Cerebellar cortex (tissue), 1 donor: ENCODE measurements around the gene PRDX6.
"Not testable (repeated sequence)": the region's sequence is repeated elsewhere in the genome, so short reads cannot be mapped to it uniquely, and the experiment has no call there.

Experiments
- DNase-seq: peaks from one replicate; pipeline ENCODE4 v3.0.0-alpha.2; 2015; ENCODE audit warnings: low spot score

PRDX6 gene

GRCh38 chr1:173499729-173500128 is 22.6 kb downstream of the PRDX6 start:
- DNase-seq: no peak

DNA sequence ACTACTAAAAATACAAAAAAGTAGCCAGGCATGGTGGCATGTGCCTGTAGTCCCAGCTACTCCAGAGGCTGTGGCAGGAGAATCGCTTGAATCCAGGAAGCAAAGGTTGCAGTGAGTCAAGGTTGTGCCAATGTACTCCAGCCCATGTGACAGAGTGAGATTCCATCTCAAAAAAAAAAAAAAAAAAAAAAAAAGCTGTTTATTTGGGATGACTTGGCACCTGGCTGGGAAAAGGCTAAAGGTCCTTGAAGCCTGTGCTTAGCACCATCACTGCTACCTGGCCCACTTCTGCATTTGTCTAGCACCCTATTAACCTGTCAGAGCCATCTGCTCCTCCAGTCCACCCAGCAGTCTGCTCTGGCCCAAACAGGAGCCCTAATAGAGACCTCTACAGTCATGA is 25.0 kb downstream of the PRDX6 start:
- no peak for DNase-seq

- DNase-seq: peak; percentile 69
Observed at GRCh38 chr1:173503391-173503790, 26.3 kb downstream of the PRDX6 start.

DNA sequence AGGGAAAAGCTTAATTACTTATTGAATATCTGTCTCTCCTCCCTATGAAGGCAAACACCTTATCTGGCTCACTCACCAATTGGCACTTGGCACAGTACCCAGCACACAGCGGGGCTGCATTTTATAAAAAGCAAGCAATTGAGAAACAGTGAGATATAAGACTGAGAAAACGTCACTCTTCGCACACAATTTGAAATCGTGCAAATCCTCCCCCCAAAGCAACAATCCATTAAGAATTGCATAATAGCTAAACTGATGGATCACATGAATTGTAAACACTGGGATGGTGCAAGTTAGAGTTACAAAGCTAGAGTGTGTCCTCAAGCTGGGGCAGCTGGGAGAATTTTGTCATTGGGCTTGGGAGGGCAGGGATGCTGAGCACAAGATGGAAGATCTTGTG is 27.1 kb downstream of the PRDX6 start:
- DNase-seq: peak; percentile 49

DNA sequence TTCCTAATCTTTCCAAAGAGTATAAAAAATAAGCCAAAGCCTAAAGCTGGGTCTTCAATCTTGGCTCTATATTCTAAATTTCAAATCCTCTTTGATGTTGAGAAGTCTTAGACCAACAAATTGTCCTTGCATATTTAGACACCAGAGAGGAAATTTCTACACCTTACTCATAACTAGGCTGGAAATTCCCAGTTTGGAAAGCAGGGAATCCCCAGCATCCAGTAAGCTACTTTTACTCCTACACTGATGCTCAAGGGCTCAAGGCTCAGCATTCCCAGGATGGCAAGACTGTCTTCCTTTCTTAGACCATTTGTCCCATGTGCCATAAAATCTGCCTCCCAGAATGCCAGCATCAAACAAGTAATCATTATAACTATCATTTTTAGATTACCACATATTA is 28.3 kb downstream of the PRDX6 start:
- DNase-seq: no peak

DNA sequence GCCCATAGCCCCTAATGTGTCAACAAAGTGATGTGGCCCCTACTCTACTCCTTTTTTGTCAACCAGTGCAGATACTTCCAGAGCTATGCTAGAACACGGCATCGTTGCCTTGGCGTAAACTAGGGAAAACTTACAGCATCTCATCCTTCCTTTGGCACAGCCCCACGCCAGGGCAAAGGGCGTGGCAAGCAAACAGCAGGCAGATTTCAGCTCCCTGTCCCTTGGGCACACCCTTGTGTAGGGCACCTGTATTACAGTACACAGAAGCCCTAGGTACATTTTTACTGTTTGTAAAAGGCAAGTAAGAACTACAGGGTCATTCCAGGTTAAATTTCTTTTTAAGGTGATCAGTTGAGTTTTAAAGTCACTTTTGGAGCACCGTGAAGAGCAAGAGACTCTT is 29.3 kb downstream of the PRDX6 start:
- DNase-seq: peak; percentile 37

DNA sequence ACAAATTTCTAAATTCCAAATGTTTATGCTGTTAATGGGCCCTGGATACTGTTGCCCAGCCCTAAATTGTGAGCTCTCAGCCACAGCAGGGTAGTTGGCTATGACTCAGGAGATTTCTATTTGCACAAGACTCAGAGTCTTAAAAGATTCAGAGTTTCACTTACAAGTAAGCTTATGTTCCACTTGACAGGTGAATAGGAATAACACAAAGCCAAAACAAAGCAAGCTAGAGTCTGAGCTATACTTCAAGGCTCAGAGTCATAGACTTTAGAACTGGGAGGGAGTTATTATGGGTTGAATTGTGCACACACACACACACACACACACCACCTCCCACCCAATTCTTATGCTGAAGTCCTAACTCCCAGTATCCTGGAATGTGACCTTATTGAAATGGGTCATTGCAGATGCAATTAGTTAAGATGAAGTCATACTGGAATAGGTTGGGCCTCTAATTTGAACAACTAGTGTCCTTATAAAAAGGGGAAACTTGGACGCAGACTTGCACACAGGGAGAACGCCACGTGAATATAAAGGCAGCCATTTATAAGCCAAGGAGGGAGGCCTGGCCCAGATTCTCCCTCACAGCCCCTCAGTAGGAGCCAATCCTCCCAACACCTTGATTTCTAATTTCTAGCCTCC is 30.2 kb downstream of the PRDX6 start:
- DNase-seq: peak; percentile 72

GRCh38 chr1:173507847-173508209 is 30.7 kb downstream of the PRDX6 start:
- peak; percentile 29 for DNase-seq

DNA sequence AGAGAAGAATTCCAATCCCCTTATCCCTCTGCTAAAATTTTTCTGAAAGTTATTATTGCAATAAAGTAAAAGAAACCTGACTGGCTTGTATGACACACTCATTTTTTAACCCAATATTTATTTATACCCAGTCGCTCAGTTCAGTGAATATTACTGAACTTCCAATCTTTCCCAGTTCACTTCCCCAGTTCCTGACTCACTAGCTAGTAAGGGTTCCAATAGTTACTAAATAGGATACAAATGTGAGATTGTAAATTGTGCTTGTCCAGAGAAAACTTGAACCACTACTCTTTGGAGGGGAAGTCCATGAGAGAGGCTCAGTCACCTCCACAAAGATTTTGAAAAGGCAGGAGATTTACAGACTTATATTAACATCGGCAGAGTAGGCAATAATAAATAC is 31.4 kb downstream of the PRDX6 start:
- DNase-seq: no peak

- no peak for DNase-seq
Observed at GRCh38 chr1:173509797-173510196, 32.7 kb downstream of the PRDX6 start.

GRCh38 chr1:173514503-173514902 is 37.4 kb downstream of the PRDX6 start:
- not testable (repeated sequence) for DNase-seq

GRCh38 chr1:173520799-173521198 is 43.7 kb downstream of the PRDX6 start:
- DNase-seq: no peak

GRCh38 chr1:173523329-173523728 is 46.2 kb downstream of the PRDX6 start:
- no peak for DNase-seq

- DNase-seq: peak; percentile 46
Observed at GRCh38 chr1:173525926-173526325, 48.8 kb downstream of the PRDX6 start.

DNA sequence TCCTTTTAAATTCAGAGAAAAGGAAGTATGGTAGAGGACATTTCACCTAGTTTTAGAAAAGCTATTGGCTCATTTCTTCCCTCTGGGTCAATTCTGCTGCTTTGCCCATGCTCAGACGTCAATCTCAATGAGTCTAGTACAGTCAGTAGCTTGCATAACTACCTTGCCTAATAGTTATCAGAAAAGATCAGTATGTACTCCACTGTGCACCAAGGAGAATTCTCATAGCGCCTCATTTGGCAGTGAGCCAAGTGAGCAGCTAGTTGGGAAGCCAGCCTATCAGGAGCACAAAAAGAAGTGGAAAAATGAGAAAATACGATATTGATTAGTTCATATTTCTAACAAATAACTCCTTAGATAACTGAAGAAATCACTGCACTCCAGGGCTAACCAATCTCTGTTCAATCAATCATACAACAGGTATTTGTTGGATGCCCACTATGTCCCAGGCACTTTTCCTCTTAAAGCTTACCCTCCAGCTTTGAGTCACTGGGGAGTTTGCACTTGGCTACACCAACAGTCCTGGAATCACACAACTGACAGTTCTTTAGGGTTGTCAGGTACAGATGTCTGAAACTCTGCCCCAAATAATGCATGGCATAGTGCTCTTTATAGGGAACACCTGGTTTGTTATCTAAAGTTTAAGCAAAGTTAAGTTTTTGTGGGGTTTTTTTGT is 50.2 kb downstream of the PRDX6 start:
- DNase-seq: peak; percentile 28

DNA sequence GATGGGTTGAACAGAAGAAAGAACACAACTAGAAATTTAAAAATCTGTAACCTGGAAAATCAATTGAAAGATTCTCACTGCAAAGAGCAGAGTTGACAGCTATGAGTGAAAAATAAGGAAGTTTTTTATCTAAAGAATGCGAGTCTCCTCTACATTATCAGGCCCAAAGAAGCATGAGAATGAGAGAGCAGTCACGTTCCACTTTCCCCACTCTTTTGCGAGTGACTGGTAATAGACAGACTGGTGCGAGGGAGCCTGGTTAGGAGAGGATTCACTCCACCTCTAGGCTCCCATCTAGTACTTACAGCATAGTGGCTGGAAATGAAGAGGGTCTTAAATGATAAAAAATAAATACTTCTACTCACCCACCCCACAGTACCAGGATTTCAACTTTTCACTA is 52.0 kb downstream of the PRDX6 start:
- DNase-seq: no peak

DNA sequence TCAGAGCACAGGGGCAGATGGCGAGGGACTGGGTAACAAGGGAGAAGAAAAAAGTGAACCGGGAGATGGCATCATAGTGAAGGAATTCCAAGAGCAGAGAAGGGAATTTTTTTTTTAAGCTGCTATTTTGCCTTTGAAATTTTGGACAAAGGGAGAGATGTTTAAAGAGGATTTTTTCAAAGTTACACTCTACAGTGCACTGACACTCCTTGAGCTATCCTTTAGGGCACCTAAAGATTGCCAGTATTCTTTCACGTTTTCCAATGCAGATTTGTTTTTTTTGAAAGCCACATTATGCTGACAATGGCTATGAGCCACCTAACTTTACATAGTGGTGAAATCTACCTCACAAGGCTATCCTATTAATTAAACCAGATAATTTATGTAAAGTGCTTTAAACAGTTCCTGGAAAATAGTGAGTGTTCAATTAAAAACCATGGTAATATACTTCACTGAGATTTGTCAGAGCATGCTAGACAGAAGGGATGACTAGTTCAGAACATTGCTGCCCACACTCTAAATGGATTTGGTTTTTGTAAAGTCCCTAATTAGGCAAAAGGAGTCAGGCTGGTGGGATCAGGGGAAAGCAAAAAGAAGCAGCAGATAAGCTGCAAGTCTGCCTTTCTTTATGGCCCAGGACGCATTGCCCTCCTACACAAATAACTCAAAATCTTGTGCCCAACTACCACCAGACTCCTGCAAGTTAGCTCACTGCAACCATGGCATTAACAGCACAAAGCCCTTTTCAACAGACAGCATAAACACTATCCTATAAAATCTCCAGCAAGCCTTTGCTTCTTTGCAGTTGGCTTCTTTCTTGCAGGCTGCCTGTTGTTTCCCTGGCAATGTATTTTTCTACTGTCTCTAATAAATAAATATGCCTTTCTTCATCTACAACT is 53.9 kb downstream of the PRDX6 start:
- DNase-seq: no peak

DNA sequence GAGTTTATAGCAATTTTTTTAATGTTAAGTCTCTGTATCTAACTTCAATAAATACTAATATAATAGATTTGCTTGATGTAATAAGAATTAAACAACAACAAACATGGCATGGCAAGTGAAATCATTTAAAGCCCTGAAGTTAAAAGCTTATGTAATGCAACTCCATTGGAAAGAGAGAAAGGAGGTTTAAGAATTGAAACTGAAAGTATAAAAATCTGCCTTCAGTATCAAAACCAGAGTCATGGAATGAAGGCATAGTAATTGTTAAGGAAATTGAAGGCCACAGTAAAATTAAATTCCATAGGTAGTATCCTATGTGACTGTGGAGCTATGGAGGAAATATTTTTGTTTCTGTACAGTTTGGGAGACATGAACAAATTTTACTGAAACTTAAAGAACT is 55.1 kb downstream of the PRDX6 start:
- no peak for DNase-seq

- DNase-seq: no peak
Observed at GRCh38 chr1:173536223-173536622, 59.1 kb downstream of the PRDX6 start.
